Bronchial smooth muscle cell (primary cell): ENCODE measurements around the gene MYO1G. TPM values are rescaled to one million over a fixed set of nuclear protein-coding genes. Genes with fewer than 3 reads are reported as not detected.

Experiments used
- total RNA-seq: library from RNA; depleted of rRNA; stranded (reverse); fragments of >200 nt; gene quantifications from 2 replicates; pipeline ENCODE4 v1.2.1, GENCODE V29; 2014

MYO1G gene
- under 0.01 TPM in 2 replicates for total RNA-seq

DNA sequence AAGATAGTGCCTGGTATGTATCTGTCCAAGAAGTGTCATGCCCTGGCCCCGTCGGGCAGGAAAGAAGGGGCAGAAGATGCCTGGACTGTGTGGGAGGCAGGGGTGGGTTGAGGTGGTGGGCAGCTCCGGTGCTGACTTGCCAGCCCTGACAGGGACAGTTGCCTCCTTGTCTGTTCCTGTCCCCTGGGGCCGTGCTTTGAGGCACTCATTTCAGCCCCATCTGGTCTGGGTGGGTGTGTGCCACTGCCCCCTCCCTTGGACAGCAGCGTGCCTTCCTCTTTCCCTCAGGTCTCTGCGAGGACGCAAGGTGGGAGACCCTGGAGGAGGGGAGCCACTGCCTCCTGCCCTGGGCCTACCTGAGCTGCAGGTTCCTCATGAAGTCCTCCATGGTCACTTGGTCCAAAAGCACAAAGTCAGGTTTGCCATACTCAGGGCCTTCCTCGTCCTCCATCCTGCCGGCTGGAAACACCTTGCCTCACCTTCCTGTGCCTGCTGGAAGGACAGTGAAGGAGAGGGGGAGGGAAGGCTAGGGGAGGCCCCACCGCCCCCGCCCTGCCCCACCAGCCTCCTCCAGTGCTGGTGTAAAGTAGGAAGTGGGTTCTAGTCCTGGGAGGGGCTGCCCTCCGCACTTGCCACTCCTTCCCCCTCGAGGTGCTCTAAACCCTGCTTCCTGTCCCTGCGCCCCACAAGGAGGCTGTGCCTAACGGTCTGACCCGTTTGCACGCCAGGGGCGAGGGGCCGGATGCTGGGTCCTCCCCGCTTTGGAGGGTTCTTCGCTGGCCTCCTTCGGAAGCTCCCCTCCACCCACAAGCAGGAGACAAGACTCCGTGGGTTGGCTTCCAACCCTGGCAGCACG lies at the start of gene MYO1G:
MYO1G (minus strand) TSS at position 505 of the 856 bp plus-strand sequence; CDS start at position 451, 54 bp downstream.

DNA sequence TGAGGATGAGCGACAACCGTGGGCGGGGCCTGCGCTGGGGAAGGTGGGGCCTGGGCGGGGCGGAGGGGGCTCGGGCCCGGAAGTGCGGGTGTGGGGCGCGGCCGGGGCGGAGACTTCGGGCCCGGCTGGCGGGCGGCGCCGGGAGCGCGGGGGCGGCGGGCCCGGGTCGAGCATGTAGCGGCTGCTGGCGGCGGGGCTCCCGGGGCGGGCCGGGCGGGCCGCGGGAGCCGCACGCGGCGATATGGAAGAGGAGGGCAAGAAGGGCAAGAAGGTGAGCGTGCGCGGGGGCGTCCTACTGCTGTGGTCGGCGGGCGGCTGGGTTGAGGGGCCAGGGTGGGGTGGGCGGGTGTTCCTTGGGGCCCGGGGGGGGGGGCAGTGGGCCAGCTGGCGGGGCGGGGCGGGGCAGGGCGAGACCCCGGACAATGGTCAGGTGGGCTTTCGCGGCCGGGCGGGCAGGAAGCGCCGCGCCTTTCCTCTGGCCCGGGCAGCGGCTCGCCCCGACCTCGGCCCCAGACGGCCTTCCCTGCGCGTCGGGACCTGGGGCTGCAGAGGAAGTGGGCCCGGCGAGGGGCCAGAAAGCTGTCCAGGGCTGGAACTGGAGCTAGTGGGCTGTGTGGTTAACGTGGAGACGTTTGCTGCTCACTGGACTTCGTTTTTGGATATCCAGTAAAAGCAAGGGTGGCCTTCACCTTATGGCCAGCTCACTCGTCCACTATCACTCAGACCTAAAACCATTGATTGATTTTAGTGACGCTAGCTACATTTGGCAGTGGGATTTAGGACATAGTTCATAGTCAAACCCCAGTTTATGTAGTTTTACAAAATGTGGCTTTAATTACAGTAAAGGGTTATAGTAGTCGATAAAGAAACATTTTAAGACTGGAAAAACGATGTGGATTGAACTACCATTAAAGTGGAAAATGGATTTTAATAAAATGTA lies 21.5 kb upstream of the MYO1G start, which contains the start of gene CCM2:
CCM2 (plus strand) TSS at position 109 of the 940 bp plus-strand sequence; CDS start at position 242, 133 bp downstream.

Other genes starting within 250 kb of the MYO1G start
- gene ZMIZ2, start 230.2 kb downstream of the MYO1G start, total RNA-seq = 6.9 and 8.1 TPM in 2 replicates
- gene PPIA, start 182.3 kb downstream of the MYO1G start, total RNA-seq = 773 and 1,099 TPM in 2 replicates
- 234 and 253 TPM in 2 replicates for gene H2AZ2, start 130.9 kb downstream of the MYO1G start, total RNA-seq
- gene PURB, start 93.5 kb downstream of the MYO1G start, total RNA-seq = 6.9 and 13.2 TPM in 2 replicates
- 39.6 and 49.7 TPM in 2 replicates for gene CCM2, start 21.2 kb upstream of the MYO1G start, total RNA-seq
- 1.7 and 2.8 TPM in 2 replicates for gene NACAD, start 110.0 kb upstream of the MYO1G start, total RNA-seq
- 37.2 and 39.4 TPM in 2 replicates for gene TBRG4, start 132.7 kb upstream of the MYO1G start, total RNA-seq
- 0.17 TPM in 1 of 2 replicates, not detected in the other for gene RAMP3, start 178.8 kb upstream of the MYO1G start, total RNA-seq